SK-N-MC (cell line): Measurements from ENCODE around the gene PIGQ.

Source experiments
- EZH2 ChIP-seq: fragments of 200-600 bp; sonication (generic); IDR thresholded peaks from one replicate; pipeline ENCODE4 v1.6.1; 2017; ENCODE audit warnings: antibody characterized with exemption
- POLR2AphosphoS5 ChIP-seq: IDR thresholded peaks from 2 replicates; pipeline ENCODE4 v1.6.1; 2012; ENCODE audit warnings: mild to moderate bottlenecking, low read depth, low read length, borderline replicate concordance

- TF ChIP-seq POLR2AphosphoS5 (no peak; the same call in 1 of the 2 replicates), EZH2 (no peak)
Observed at GRCh38 chr16:576197-576822, 6.5 kb downstream of the PIGQ start.
